Neural cell (in vitro differentiated cells): ENCODE data around the gene RSPO3. TPM values are rescaled to one million over a fixed set of nuclear protein-coding genes. Genes with fewer than 3 reads are reported as not detected.
"Not testable (repeated sequence)": the region's sequence is repeated elsewhere in the genome, so short reads cannot be mapped to it uniquely, and the experiment has no call there.

Experiments used
- H2AFZ ChIP-seq: fragments of 200-600, 300-800 bp; sonication (generic), shearing (Covaris generic); 2 replicates; pipeline ENCODE4 v1.6.0; 2014; ENCODE audit warnings: low read depth, mild to moderate bottlenecking, antibody characterized with exemption, low read length, moderate library complexity
- H3F3A ChIP-seq: fragments of 200-600 bp; shearing (Covaris generic); 2 replicates; pipeline ENCODE4 v1.6.1; 2016; ENCODE audit warnings: mild to moderate bottlenecking, moderate library complexity, mixed read lengths, antibody characterized with exemption, low read length; ENCODE audit not compliant: insufficient read depth, poor library complexity, severe bottlenecking
- H3K27ac ChIP-seq: fragments of 200-600, 300-800 bp; sonication (generic), shearing (Covaris generic); 2 replicates; pipeline ENCODE4 v1.5.1; 2014; ENCODE audit warnings: mild to moderate bottlenecking, low read length, moderate library complexity
- H3K27me3 ChIP-seq: fragments of 300-800, 200-600 bp; sonication (generic), shearing (Covaris generic); 2 replicates; pipeline ENCODE4 v1.6.0; 2014; ENCODE audit warnings: mild to moderate bottlenecking, low read depth, low read length, moderate library complexity; ENCODE audit not compliant: insufficient read depth
- H3K36me3 ChIP-seq: fragments of 300-800, 200-600 bp; sonication (generic), shearing (Covaris generic); 2 replicates; pipeline ENCODE4 v1.5.1; 2014; ENCODE audit warnings: mild to moderate bottlenecking, antibody characterized with exemption, low read length, moderate library complexity; ENCODE audit not compliant: insufficient read depth
- H3K4me2 ChIP-seq: fragments of 300-800, 200-600 bp; sonication (generic), shearing (Covaris generic); 2 replicates; pipeline ENCODE4 v1.6.0; 2014; ENCODE audit warnings: mild to moderate bottlenecking, low read length
- H3K4me3 ChIP-seq: fragments of 300-800, 200-600 bp; sonication (generic), shearing (Covaris generic); 2 replicates; pipeline ENCODE4 v1.5.1; 2014; ENCODE audit warnings: mild to moderate bottlenecking, low read length, moderate library complexity
- H3K79me2 ChIP-seq: fragments of 200-600 bp; shearing (Covaris generic); replicated peaks from 2 replicates; pipeline ENCODE4 v1.6.0; 2014; ENCODE audit warnings: mild to moderate bottlenecking, low read length, moderate library complexity; ENCODE audit not compliant: insufficient read depth
- H3K9ac ChIP-seq: fragments of 300-800, 200-600 bp; sonication (generic), shearing (Covaris generic); 2 replicates; pipeline ENCODE4 v1.6.1; 2016; ENCODE audit warnings: mild to moderate bottlenecking, low read length, mixed read lengths
- H3K9me2 ChIP-seq: fragments of 200-600 bp; shearing (Covaris generic); 2 replicates; pipeline ENCODE4 v1.6.1; 2016; ENCODE audit warnings: mild to moderate bottlenecking, low read length, mixed read lengths; ENCODE audit not compliant: insufficient read depth
- H3K9me3 ChIP-seq: fragments of 200-600, 300-800 bp; sonication (generic), shearing (Covaris generic); 2 replicates; pipeline ENCODE4 v1.6.1; 2016; ENCODE audit warnings: mild to moderate bottlenecking, mixed run types, low read length, moderate library complexity, mixed read lengths
- H4K20me1 ChIP-seq: fragments of 200-600 bp; shearing (Covaris generic); 2 replicates; pipeline ENCODE4 v1.6.1; 2016; ENCODE audit warnings: mild to moderate bottlenecking, mixed run types; ENCODE audit not compliant: insufficient read depth
- EP300 ChIP-seq: fragments of 450-650 bp; conservative IDR thresholded peaks from 2 replicates; pipeline ENCODE4 v1.6.1; 2014; ENCODE audit warnings: antibody characterized with exemption, mild to moderate bottlenecking, moderate library complexity; ENCODE audit not compliant: poor library complexity, severe bottlenecking
- EZH2 ChIP-seq: fragments of 200-600, 300-800 bp; shearing (Covaris generic), sonication (generic); IDR thresholded peaks from 2 replicates; pipeline ENCODE4 v1.6.1; 2014; ENCODE audit warnings: antibody characterized with exemption, low read length, borderline replicate concordance, mild to moderate bottlenecking; ENCODE audit not compliant: insufficient read depth, poor library complexity, severe bottlenecking
- MXI1 ChIP-seq: fragments of 450-650 bp; conservative IDR thresholded peaks from 2 replicates; pipeline ENCODE4 v1.6.1; 2014; ENCODE audit warnings: antibody characterized with exemption, mild to moderate bottlenecking; ENCODE audit not compliant: poor library complexity, severe bottlenecking
- POLR2AphosphoS5 ChIP-seq: IDR thresholded peaks from 2 replicates; pipeline ENCODE4 v1.6.1; 2012
- RAD21 ChIP-seq: fragments of 450-650 bp; conservative IDR thresholded peaks from 2 replicates; pipeline ENCODE4 v1.6.1; 2014; ENCODE audit warnings: antibody characterized with exemption, mild to moderate bottlenecking, moderate library complexity
- SMC3 ChIP-seq: fragments of 450-650 bp; conservative IDR thresholded peaks from 2 replicates; pipeline ENCODE4 v1.6.1; 2014; ENCODE audit warnings: antibody characterized with exemption, mild to moderate bottlenecking, moderate library complexity; ENCODE audit not compliant: poor library complexity
- TAF1 ChIP-seq: IDR thresholded peaks from 2 replicates; pipeline ENCODE4 v1.6.1; 2012; ENCODE audit warnings: low read depth
- polyA plus RNA-seq: library from polyadenylated mRNA; depleted of rRNA; stranded (reverse); fragments of >200 nt; gene quantifications from 2 replicates; pipeline ENCODE4 v1.2.3, GENCODE V29; 2014
- TF ChIP-seq, protein P1 (sequence below): fragments of 450-650 bp; IDR thresholded peaks from 2 replicates; pipeline ENCODE4 v1.5.1; 2014; ENCODE audit warnings: antibody characterized with exemption, mild to moderate bottlenecking, moderate library complexity; ENCODE audit not compliant: poor library complexity, severe bottlenecking
- TF ChIP-seq, protein P2 (sequence below): IDR thresholded peaks from 2 replicates; pipeline ENCODE4 v1.6.1; 2012; ENCODE audit warnings: borderline replicate concordance

The RSPO3 gene
- polyA plus RNA-seq, 1 donor from 2014 or later = 0.48 TPM

DNA sequence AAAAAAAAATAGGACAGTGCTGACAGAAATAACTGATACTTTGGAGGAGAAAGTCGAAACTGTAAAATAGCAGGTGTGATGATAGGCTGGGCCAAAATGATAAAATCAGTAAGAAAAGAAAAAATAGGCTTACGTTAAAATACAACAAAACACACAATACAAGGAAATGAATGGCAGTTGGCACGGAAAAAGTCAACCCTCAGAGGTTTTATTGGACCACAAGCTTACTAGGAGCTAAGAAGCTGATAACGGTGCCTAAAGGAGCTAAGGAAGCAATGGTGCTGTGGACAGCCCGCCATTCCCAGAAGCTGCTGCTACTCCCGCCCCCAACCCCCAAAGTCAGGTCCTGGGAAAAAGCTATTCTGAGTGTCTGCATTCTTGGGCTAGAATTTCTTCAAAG, 92.3 kb downstream of the RSPO3 start:
- H4K20me1 ChIP-seq = no peaks in the 10 kb centered on the region
- no peaks in the 10 kb centered on the region for H3F3A ChIP-seq
- H3K36me3 ChIP-seq = no peaks in the 10 kb centered on the region
- no peaks in the 10 kb centered on the region for H3K27me3 ChIP-seq
- H3K9me2 ChIP-seq = no peaks in the 10 kb centered on the region
- no peaks in the 10 kb centered on the region for H3K79me2 ChIP-seq
- H3K4me3 ChIP-seq = no peak overlapping the region
- no peak overlapping the region for H3K27ac ChIP-seq
- no peak overlapping the region for H2AFZ ChIP-seq
- TF ChIP-seq TAF1 (no peak), RAD21 (no peak), EP300 (no peak), MXI1 (no peak), EZH2 (no peak), POLR2AphosphoS5 (no peak), SMC3 (no peak)
- TF ChIP-seq, protein P1, sequence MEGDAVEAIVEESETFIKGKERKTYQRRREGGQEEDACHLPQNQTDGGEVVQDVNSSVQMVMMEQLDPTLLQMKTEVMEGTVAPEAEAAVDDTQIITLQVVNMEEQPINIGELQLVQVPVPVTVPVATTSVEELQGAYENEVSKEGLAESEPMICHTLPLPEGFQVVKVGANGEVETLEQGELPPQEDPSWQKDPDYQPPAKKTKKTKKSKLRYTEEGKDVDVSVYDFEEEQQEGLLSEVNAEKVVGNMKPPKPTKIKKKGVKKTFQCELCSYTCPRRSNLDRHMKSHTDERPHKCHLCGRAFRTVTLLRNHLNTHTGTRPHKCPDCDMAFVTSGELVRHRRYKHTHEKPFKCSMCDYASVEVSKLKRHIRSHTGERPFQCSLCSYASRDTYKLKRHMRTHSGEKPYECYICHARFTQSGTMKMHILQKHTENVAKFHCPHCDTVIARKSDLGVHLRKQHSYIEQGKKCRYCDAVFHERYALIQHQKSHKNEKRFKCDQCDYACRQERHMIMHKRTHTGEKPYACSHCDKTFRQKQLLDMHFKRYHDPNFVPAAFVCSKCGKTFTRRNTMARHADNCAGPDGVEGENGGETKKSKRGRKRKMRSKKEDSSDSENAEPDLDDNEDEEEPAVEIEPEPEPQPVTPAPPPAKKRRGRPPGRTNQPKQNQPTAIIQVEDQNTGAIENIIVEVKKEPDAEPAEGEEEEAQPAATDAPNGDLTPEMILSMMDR = no peak
- TF ChIP-seq, protein P2, sequence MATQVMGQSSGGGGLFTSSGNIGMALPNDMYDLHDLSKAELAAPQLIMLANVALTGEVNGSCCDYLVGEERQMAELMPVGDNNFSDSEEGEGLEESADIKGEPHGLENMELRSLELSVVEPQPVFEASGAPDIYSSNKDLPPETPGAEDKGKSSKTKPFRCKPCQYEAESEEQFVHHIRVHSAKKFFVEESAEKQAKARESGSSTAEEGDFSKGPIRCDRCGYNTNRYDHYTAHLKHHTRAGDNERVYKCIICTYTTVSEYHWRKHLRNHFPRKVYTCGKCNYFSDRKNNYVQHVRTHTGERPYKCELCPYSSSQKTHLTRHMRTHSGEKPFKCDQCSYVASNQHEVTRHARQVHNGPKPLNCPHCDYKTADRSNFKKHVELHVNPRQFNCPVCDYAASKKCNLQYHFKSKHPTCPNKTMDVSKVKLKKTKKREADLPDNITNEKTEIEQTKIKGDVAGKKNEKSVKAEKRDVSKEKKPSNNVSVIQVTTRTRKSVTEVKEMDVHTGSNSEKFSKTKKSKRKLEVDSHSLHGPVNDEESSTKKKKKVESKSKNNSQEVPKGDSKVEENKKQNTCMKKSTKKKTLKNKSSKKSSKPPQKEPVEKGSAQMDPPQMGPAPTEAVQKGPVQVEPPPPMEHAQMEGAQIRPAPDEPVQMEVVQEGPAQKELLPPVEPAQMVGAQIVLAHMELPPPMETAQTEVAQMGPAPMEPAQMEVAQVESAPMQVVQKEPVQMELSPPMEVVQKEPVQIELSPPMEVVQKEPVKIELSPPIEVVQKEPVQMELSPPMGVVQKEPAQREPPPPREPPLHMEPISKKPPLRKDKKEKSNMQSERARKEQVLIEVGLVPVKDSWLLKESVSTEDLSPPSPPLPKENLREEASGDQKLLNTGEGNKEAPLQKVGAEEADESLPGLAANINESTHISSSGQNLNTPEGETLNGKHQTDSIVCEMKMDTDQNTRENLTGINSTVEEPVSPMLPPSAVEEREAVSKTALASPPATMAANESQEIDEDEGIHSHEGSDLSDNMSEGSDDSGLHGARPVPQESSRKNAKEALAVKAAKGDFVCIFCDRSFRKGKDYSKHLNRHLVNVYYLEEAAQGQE = no peak
- no peaks in the 10 kb centered on the region for H3K9me3 ChIP-seq
- H3K9ac ChIP-seq = no peak overlapping the region
- H3K4me2 ChIP-seq = no peak overlapping the region

DNA sequence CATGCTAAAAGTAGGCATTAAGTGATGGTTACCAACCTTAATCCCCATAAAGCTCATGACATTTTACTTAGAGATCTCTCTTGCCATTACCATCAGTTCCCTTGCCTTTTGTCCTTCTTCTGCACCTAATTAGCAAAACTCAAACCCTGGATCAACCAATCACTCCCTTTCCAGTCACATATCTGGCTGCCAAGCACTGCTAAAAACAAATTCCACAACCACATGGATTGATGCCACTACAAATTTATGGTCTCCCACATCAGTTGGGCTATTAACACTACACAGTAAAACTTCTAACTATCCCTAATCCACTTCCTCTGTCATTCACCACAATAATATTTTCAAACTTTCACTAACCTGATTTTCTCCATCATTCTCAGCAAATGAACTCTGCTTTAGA, 93.9 kb downstream of the RSPO3 start:
- no peak overlapping the region for H2AFZ ChIP-seq
- H3K79me2 ChIP-seq = no peaks in the 10 kb centered on the region

DNA sequence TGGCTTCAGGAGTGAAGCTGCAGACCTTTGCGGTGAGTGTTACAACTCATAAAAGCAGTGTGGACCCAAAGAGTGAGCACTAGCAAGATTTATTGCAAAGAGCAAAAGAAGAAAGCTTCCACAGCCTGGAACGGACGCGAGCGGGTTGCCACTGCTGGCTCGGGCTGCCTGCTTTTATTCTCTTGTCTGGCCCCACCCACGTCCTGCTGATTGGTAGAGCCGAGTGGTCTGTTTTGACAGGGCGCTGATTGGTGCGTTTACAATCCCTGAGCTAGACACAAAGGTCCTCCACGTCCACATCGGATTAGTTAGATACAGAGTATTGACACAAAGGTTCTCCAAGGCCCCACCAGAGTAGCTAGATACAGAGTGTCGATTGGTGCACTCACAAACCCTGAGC, 95.6 kb downstream of the RSPO3 start:
- H3K9me3 ChIP-seq, H3K9me2 ChIP-seq, H3K27ac ChIP-seq, H3K9ac ChIP-seq, H3F3A ChIP-seq, H3K36me3 ChIP-seq, H2AFZ ChIP-seq, H4K20me1 ChIP-seq, H3K4me2 ChIP-seq, H3K79me2 ChIP-seq, H3K27me3 ChIP-seq, H3K4me3 ChIP-seq: not testable (repeated sequence)

More for the DNA sequence above, 93.9 kb downstream of the RSPO3 start:
- no peak overlapping the region for H3K4me2 ChIP-seq
- no peaks in the 10 kb centered on the region for H4K20me1 ChIP-seq
- H3K9me3 ChIP-seq = no peaks in the 10 kb centered on the region
- H3K9ac ChIP-seq = no peak overlapping the region
- H3K27ac ChIP-seq = no peak overlapping the region
- no peak overlapping the region for H3K4me3 ChIP-seq
- no peaks in the 10 kb centered on the region for H3K27me3 ChIP-seq
- H3K36me3 ChIP-seq = no peaks in the 10 kb centered on the region
- H3K9me2 ChIP-seq = no peaks in the 10 kb centered on the region
- no peaks in the 10 kb centered on the region for H3F3A ChIP-seq
- TF ChIP-seq RAD21 (no peak), TAF1 (no peak)

DNA sequence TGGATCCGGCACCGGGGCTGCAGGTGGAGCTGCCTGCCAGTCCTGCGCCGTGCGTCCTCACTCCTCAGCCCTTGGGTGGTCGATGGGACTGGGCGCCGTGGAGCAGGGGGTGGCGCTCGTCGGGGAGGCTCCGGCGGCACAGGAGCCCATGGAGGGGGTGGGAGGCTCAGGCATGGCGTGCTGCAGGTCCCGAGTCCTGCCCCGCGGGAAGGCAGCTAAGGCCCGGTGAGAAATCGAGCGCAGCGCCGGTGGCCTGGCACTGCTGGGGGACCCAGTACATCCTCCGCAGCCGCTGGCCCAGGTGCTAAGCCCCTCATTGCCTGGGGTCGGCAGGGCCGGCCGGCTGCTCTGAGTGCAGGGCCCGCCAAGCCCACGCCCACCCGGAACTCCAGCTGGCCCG, 96.1 kb downstream of the RSPO3 start:
- not testable (repeated sequence) for H3K4me2 ChIP-seq, H3K9me3 ChIP-seq, H3K36me3 ChIP-seq, H4K20me1 ChIP-seq, H3K27ac ChIP-seq, H3K4me3 ChIP-seq, H3K9ac ChIP-seq, H3F3A ChIP-seq, H3K9me2 ChIP-seq, H3K79me2 ChIP-seq, H2AFZ ChIP-seq, H3K27me3 ChIP-seq
